HG03159 (cell line): ENCODE data around the gene GDAP2.
"Not testable (repeated sequence)": the region's sequence is repeated elsewhere in the genome, so short reads cannot be mapped to it uniquely, and the experiment has no call there.

Source experiments
- ATAC-seq: cut with Tn5 transposase; IDR thresholded peaks from one replicate; pipeline ENCODE4 v1.9.1; 2021; ENCODE audit warnings: mild to moderate bottlenecking, moderate library complexity; ENCODE audit not compliant: unreplicated experiment

The GDAP2 gene

DNA sequence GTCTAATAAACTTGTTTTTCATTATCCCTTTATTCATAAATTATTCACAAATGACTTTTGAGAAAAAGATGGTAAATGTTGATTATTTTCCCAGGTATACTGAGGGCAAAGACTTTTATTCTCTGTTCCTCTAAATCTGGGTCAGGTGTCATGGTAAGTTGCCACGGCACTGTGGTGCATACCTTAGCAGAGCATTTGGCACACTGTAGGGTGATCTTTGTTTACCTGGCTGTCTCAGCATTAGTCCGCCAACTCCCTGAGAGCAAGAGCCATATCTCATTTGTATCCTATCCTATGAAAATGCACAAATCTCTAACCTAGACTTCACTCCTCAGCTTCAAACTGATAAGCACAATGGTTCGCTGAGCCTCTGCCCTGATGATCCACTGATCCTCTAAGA, 24.9 kb downstream of the GDAP2 start:
- ATAC-seq = no peak

GRCh38 chr1:117902944-117903343, 26.5 kb downstream of the GDAP2 start:
- no peak for ATAC-seq

- no peak for ATAC-seq
These were observed 29.6 kb downstream of the GDAP2 start for GRCh38 chr1:117899801-117900200.

DNA sequence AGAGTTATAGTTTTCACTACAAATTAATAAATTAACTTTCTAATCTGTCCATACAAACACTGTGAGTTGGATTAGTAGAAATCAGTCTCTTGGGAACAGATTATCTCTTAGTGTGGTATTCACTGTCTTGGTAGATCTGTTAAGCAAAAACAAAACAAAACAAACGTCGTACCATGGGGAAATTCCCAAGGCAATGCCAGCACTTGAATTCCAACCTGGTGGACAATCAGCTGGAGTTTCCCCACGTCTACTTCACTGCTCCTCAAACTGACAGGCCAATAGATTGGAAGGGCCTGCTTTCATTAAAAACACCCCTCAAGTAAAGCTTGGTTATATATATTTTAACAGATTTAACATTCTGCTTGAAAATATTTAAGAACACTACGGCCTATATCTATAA, 31.9 kb downstream of the GDAP2 start:
- ATAC-seq = no peak

- ATAC-seq = peak; percentile 92
These were observed 33.8 kb downstream of the GDAP2 start for GRCh38 chr1:117895482-117896114.

DNA sequence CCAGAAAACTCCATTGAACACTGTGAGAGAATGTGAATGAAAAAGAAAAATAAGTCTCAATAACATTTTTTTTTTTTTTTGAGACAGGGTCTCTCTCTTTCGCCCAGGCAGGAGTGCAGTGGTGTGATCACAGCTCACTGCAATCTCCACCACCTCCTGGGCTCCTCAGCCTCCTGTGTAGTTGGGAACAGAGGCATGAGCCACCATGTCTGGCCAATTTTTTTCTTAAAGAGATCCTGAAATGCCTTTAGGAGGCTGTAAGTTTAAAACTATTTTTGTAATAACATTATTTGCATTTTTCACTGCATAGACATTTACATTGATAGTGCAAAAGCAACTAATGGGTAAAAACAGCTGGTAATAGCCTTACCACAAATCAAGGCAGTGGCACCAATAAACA, 35.3 kb downstream of the GDAP2 start:
- no peak for ATAC-seq

GRCh38 chr1:117892512-117892911, 36.9 kb downstream of the GDAP2 start:
- ATAC-seq = no peak

GRCh38 chr1:117890452-117890851, 39.0 kb downstream of the GDAP2 start:
- ATAC-seq = no peak

DNA sequence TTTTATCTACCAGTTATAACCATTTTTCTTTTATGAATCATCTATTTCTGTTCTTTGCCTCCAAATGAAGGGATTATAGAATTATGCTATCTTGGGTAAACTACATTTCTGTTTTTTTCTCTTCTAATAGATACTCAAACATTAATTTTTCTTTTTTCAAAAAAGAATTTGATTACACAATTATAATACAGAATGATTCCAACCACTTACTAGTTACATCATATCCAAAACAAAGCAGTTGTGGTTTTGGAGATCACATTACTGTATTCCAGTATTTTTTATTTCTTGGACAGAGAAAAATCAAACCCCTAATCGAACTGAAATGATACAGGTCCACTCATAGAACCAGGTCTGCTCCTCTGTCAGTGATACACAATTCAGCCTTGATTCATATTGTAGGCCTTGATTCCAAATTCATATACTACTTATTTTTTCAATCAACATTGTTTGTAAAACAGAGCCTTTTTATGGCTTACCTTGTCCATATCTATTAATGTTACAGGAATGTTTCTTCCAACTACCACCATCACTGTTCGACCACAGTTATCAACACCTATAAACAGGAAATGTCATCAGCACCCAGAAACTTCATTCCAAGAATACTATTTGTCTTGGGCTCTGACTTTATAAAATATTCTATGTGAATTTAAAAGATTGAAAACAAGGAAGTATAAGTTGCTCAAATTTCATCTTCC, 43.2 kb downstream of the GDAP2 start:
- ATAC-seq = no peak

DNA sequence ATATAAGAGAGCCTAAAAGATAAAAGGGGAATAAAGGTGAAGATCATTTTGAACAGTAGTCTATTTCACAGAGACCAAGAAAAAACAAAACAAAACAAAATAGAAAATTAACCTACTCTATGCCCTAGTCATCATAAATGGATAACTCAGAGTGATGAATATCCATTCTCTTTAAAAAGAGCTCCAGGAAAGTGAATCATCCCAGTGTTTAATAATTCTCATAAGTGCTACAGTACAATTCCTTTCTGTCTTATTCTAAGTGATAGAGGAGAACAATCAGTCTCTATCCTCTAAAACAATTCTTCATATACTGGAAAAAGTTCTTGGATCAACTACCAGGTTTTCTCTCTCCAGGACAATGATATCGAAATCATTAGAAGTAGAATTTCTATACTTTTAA, 45.8 kb downstream of the GDAP2 start:
- no peak for ATAC-seq

DNA sequence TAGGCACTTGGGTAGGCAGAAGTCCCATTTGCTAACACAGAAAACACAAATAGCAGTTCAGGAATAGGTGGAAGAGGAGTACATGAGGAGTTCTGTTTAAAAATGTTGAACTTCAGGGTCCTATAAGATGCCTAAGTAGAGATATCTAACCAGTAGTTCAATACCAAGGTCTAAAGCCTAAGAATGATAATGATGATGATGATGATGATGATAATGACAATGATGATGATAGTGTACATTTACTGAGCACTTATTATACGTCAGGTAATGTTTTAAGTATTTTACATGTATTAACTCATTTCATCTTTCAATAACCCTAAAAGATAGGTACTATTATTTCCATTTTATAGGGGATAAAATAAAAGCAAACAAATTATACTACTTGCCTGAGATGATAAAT, 50.1 kb downstream of the GDAP2 start:
- ATAC-seq = no peak

GRCh38 chr1:117877823-117878222, 51.6 kb downstream of the GDAP2 start:
- no peak for ATAC-seq

- no peak for ATAC-seq
These were observed 58.4 kb downstream of the GDAP2 start for GRCh38 chr1:117871013-117871412.

DNA sequence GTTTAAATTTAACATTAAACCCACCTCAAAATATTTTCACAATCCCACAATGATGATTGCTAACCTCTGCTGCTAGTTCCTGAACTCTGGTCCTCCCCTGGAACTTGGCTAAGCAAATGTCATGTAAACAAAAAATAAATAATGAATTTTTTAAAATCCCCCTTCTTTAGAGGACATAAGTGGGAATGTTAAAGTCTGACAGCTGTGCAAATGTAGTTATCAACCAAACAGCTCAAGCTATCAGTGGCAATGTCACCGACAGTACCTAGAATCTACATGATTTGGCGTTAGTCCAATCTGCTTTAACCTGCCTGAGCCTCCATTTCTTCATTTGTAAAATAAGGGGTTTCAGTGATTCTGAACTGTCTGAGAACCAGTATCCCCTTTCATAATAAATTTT, 67.7 kb downstream of the GDAP2 start:
- no peak for ATAC-seq

DNA sequence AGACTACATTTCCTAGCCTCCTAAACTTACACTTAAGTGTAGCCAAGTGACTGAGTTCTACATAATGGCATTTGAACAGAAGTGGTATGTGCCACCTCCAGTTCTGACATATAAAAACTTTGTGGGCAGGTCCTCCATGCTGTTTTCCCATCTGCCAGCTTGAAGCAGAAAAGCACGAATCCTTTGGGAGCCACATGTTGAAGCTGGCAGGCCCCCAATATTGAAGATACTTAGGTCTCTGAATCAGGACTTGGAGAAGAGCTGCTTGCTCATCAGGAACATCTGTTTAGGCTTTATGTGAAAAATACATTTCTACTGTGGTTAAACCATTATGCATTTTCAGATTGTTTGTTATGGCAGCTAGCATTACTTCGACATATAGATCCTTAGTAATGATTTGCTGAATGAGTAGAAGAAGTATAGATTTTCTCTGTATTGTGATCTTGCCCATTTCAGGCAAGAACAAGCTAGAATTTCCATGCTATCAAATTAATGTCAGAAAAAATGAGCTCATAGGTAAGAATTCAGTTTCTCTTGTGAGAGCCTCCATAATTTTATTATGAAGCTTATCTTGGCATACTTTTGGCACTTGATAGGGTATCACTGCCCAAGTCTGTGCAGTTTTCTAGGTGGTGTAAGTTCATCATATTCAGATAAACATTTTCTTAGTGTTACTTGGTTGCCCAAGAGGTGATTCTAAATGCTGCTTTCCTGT, 68.4 kb downstream of the GDAP2 start:
- no peak for ATAC-seq

DNA sequence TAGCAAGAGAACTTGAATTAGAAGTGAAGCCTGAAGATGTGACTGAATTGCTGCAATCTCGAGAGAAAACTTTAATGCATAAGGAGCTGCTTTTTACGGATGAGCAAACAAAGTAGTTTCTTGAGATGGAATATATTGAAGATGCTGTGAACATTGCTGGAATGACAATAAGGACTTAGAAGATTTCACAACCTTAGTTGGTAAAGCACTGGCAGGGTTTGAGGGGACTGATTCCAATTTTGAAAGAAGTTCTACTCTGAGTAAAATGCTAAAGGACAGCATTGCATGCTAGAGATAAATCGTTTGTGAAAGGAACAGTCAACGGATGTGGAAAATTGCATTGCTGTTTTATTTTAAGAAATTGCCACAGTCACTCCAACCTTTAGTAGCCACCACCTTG, 69.5 kb downstream of the GDAP2 start:
- no peak for ATAC-seq

- ATAC-seq = no peak
These were observed 72.0 kb downstream of the GDAP2 start for GRCh38 chr1:117857418-117857817.

- no peak for ATAC-seq
These were observed 76.4 kb downstream of the GDAP2 start for GRCh38 chr1:117852853-117853553.

GRCh38 chr1:117851687-117852086, 77.7 kb downstream of the GDAP2 start:
- no peak for ATAC-seq

DNA sequence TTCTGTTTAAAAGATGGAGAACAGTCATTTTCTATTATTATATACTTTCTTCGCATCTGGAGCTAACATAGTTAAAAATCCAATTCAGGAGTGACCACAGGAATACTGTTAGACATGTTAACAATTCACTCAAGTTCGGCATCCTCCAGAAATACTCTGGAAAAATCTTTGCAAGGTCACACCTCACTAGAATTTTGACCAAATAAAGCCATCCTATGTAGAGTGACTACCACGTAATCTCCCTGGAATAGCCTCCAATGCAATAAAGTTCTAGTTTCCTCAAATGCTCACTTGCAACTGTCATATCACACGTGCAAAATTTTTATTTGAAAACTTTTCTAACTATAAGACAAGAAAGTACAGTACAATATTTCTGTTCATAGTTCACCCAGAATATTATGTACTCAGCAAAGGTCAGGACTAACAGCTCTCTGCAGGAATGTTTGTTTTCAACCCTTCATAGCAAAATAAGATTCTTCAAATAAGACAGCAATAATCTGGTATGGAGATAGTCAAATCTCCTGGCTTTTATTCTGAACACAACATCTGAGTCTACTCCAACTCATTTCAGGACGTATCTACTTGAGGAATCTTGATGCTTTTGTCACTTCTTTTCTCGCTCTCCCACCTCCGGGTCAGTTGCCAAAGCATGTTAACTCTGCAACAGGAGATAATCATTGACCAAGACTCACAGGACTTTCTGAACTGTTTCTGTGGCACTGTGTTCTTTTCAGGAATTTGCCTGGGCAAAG, 82.6 kb downstream of the GDAP2 start:
- no peak for ATAC-seq

GRCh38 chr1:117844478-117844877, 84.9 kb downstream of the GDAP2 start:
- ATAC-seq = not testable (repeated sequence)
